GM18520 (cell line): ENCODE results near the gene IL18RAP.

Experiments
- ATAC-seq: cut with Tn5 transposase; IDR thresholded peaks from one replicate; pipeline ENCODE4 v1.9.1; 2021; ENCODE audit not compliant: unreplicated experiment

Gene IL18RAP

GRCh38 chr2:102492006-102492405 lies 69.0 kb downstream of the IL18RAP start:
- ATAC-seq: no peak

GRCh38 chr2:102494570-102494969 lies 71.6 kb downstream of the IL18RAP start:
- no peak for ATAC-seq

- ATAC-seq: no peak
Measured at GRCh38 chr2:102498414-102498813, 75.5 kb downstream of the IL18RAP start.

GRCh38 chr2:102499558-102499957 lies 76.6 kb downstream of the IL18RAP start:
- no peak for ATAC-seq
